GM18505 (cell line): ENCODE data around the gene SMYD3.

Experiments used
- ATAC-seq: cut with Tn5 transposase; IDR thresholded peaks from one replicate; pipeline ENCODE4 v1.9.1; 2021; ENCODE audit not compliant: unreplicated experiment
- POLR2A ChIP-seq: IDR thresholded peaks from 4 replicates; pipeline ENCODE4 v1.6.1; 2011; ENCODE audit warnings: borderline replicate concordance; ENCODE audit not compliant: insufficient read depth, insufficient read length; ENCODE audit errors: extremely low read depth

SMYD3 gene

GRCh38 chr1:245855846-245856730, 651.0 kb downstream of the SMYD3 start:
- no peak for TF ChIP-seq POLR2A
- no peak for ATAC-seq

- TF ChIP-seq POLR2A, result no peak
- ATAC-seq, result no peak
Measured at GRCh38 chr1:245853291-245853690, 653.8 kb downstream of the SMYD3 start.

- no peak for ATAC-seq
- TF ChIP-seq POLR2A, result no peak
Measured at GRCh38 chr1:245843101-245843500, 664.0 kb downstream of the SMYD3 start.

- ATAC-seq, result no peak
Measured at GRCh38 chr1:245842106-245842505, 665.0 kb downstream of the SMYD3 start.

GRCh38 chr1:245840971-245841370, 666.1 kb downstream of the SMYD3 start:
- no peak for TF ChIP-seq POLR2A
- ATAC-seq, result no peak

More at GRCh38 chr1:245842106-245842505, 665.0 kb downstream of the SMYD3 start:
- no peak for TF ChIP-seq POLR2A

- no peak for ATAC-seq
- no peak for TF ChIP-seq POLR2A
Measured at GRCh38 chr1:245837718-245838117, 669.4 kb downstream of the SMYD3 start.

GRCh38 chr1:245835386-245835785, 671.7 kb downstream of the SMYD3 start:
- TF ChIP-seq POLR2A, result no peak
- ATAC-seq, result no peak

- ATAC-seq, result no peak
- TF ChIP-seq POLR2A, result no peak
Measured at GRCh38 chr1:245834002-245834401, 673.1 kb downstream of the SMYD3 start.

GRCh38 chr1:245832771-245833527, 674.1 kb downstream of the SMYD3 start:
- no peak for TF ChIP-seq POLR2A
- ATAC-seq, result no peak

GRCh38 chr1:245831518-245831917, 675.6 kb downstream of the SMYD3 start:
- TF ChIP-seq POLR2A, result no peak
- no peak for ATAC-seq

GRCh38 chr1:245829826-245830225, 677.3 kb downstream of the SMYD3 start:
- TF ChIP-seq POLR2A, result no peak
- ATAC-seq, result no peak

GRCh38 chr1:245829194-245829593, 677.9 kb downstream of the SMYD3 start:
- no peak for TF ChIP-seq POLR2A
- no peak for ATAC-seq

- ATAC-seq, result no peak
- TF ChIP-seq POLR2A, result no peak
Measured at GRCh38 chr1:245827301-245827700, 679.8 kb downstream of the SMYD3 start.

GRCh38 chr1:245825128-245825901, 681.8 kb downstream of the SMYD3 start:
- no peak for ATAC-seq
- TF ChIP-seq POLR2A, result no peak
